Endothelial cell of umbilical vein (primary cell): ENCODE results near the gene RND1. TPM values are rescaled to one million over a fixed set of nuclear protein-coding genes. Genes with fewer than 3 reads are reported as not detected.

Experiments
- BruUV-seq: library from RNA; stranded (reverse); fragments of 400-500 nt; replicated peaks from 2 replicates; lab custom pipeline; 2021; lab: Mats Ljungman, UMichigan
- CTCF ChIA-PET: fragments of 300-600, 350-600 bp; sonication (Branson Sonifier 250); formaldehyde crosslinking; loops from one replicate; lab custom pipeline; 2021; ENCODE audit warnings: antibody characterized with exemption, inconsistent platforms; lab: Charles Lee
- POLR2A ChIA-PET: fragments of 300-600, 350-600 bp; sonication (Branson Sonifier 250); formaldehyde crosslinking; loops from one replicate; lab custom pipeline; 2021; ENCODE audit warnings: antibody characterized with exemption, inconsistent platforms; lab: Charles Lee
- DNase-seq: peaks from one replicate; pipeline ENCODE4 v3.0.0-alpha.2; 2011; ENCODE audit warnings: low read depth, low spot score
- FAIRE-seq: peaks from 2 replicates; lab custom pipeline; 2011; peaks lifted over from hg19 to GRCh38; lab: Jason Lieb, UNC
- H2AFZ ChIP-seq: 2 replicates; pipeline ENCODE4 v1.6.0; 2012; ENCODE audit warnings: low read depth, low read length, control low read depth, inconsistent platforms
- H3K27ac ChIP-seq: 2 replicates; pipeline ENCODE4 v1.5.1; 2011; ENCODE audit warnings: low read depth, mild to moderate bottlenecking, control low read depth, low read length, moderate library complexity; ENCODE audit not compliant: insufficient read depth
- H3K27me3 ChIP-seq, 2 experiments: 2 replicates each; pipeline versions ENCODE4 v1.6.0 to v1.6.1; 2011; ENCODE audit warnings: low read length in 2 of 2, mixed read lengths in 1 of 2; ENCODE audit not compliant: control insufficient read depth in 2 of 2, insufficient read depth in 2 of 2
- H3K36me3 ChIP-seq, 2 experiments: 2 replicates in 1 of 2; 3 replicates in 1 of 2; pipeline ENCODE4 v1.5.1; 2011; ENCODE audit warnings: low read length in 2 of 2, mild to moderate bottlenecking in 1 of 2, moderate library complexity in 1 of 2; ENCODE audit not compliant: control insufficient read depth in 2 of 2, insufficient read depth in 2 of 2; ENCODE audit errors: extremely low read depth in 1 of 2
- H3K4me1 ChIP-seq: 3 replicates; pipeline ENCODE4 v1.5.1; 2011; ENCODE audit warnings: mild to moderate bottlenecking, low read length; ENCODE audit not compliant: control insufficient read depth, insufficient read depth; ENCODE audit errors: extremely low read depth
- H3K4me2 ChIP-seq: 2 replicates; pipeline ENCODE4 v1.6.1; 2011; ENCODE audit warnings: low read length, control low read depth, mixed read lengths; ENCODE audit not compliant: insufficient read depth
- H3K4me3 ChIP-seq, 3 experiments: fragments of 200-600 bp in 1 of 3; sonication (generic), shearing (Covaris generic) in 1 of 3; replicated peaks in 1 of 3; 2 replicates each; pipeline ENCODE4 v1.5.1; 2011 to 2016; ENCODE audit warnings: control low read depth in 3 of 3, low read length in 3 of 3, mild to moderate bottlenecking in 2 of 3, inconsistent platforms in 1 of 3, low read depth in 1 of 3, moderate library complexity in 1 of 3; ENCODE audit not compliant: insufficient read depth in 1 of 3
- H3K79me2 ChIP-seq: 2 replicates; pipeline ENCODE4 v1.6.0; 2012; ENCODE audit warnings: low read length, inconsistent platforms; ENCODE audit not compliant: control insufficient read depth, insufficient read depth
- H3K9ac ChIP-seq: replicated peaks from 2 replicates; pipeline ENCODE3; 2011; ENCODE audit warnings: low read length, control low read depth; ENCODE audit not compliant: insufficient read depth; ENCODE audit errors: extremely low read depth
- H3K9me1 ChIP-seq: replicated peaks from 3 replicates; pipeline ENCODE4 v1.6.0; 2011; ENCODE audit warnings: mild to moderate bottlenecking, low read length; ENCODE audit not compliant: control insufficient read depth, insufficient read depth; ENCODE audit errors: extremely low read depth
- H3K9me3 ChIP-seq: replicated peaks from 2 replicates; pipeline ENCODE4 v1.5.1; 2012; ENCODE audit warnings: low read length, inconsistent platforms; ENCODE audit not compliant: control insufficient read depth, insufficient read depth
- H4K20me1 ChIP-seq: replicated peaks from 2 replicates; pipeline ENCODE3; 2011; ENCODE audit warnings: mild to moderate bottlenecking, low read length; ENCODE audit not compliant: control insufficient read depth, insufficient read depth; ENCODE audit errors: extremely low read depth
- EZH2 ChIP-seq: IDR thresholded peaks from 2 replicates; pipeline ENCODE4 v1.6.1; 2012; ENCODE audit warnings: borderline replicate concordance, low read depth, mild to moderate bottlenecking, moderate library complexity, low read length, inconsistent platforms; ENCODE audit not compliant: severe bottlenecking
- FOS ChIP-seq: IDR thresholded peaks from 2 replicates; pipeline ENCODE4 v1.6.1; 2011; ENCODE audit warnings: mild to moderate bottlenecking, low read length, moderate library complexity, borderline replicate concordance; ENCODE audit not compliant: insufficient read depth
- GATA2 ChIP-seq: IDR thresholded peaks from 2 replicates; pipeline ENCODE4 v1.7.0; 2011; ENCODE audit warnings: low read depth, mild to moderate bottlenecking, moderate library complexity, mixed read lengths, low read length; ENCODE audit not compliant: insufficient read length, insufficient read depth
- JUN ChIP-seq: IDR thresholded peaks from 2 replicates; pipeline ENCODE4 v1.6.1; 2011; ENCODE audit warnings: borderline replicate concordance, low read depth; ENCODE audit not compliant: insufficient read length, insufficient read depth
- MYC ChIP-seq: IDR thresholded peaks from one replicate; pipeline ENCODE4 v1.6.1; 2011; ENCODE audit warnings: mild to moderate bottlenecking, low read depth, low read length
- POLR2A ChIP-seq: IDR thresholded peaks from 2 replicates; pipeline ENCODE4 v1.6.1; 2012; ENCODE audit warnings: low read depth, mild to moderate bottlenecking, control low read depth, low read length
- POLR2AphosphoS5 ChIP-seq: IDR thresholded peaks from 2 replicates; pipeline ENCODE4 v1.6.1; 2012; ENCODE audit warnings: low read depth, mild to moderate bottlenecking, control low read depth, low read length, moderate library complexity; ENCODE audit not compliant: insufficient read depth
- dilution Hi-C: fragments of 300-500 bp; cut with MboI; formaldehyde crosslinking; loops from one replicate; pipeline ENCODE4 v1.15.0; 2019; ENCODE audit warnings: low sequenced_read_pairs; ENCODE audit not compliant: extremely low pct_ligation_motif_present
- intact Hi-C: fragments of 100-400 bp; cut with micrococcal nuclease; formaldehyde crosslinking; loops from one replicate; pipeline ENCODE4 v1.10.0; 2022
- polyA plus RNA-seq, 4 experiments: library from polyadenylated mRNA; depleted of rRNA in 3 of 4; stranded (reverse) in 3 of 4; unstranded in 1 of 4; fragments of >200 nt; gene quantifications; 2 replicates each; pipeline versions ENCODE4 v1.2.1 to v1.2.3, GENCODE V29; 2011 to 2012; ENCODE audit warnings: missing spikeins in 1 of 4
- total RNA-seq: library from RNA; stranded (reverse); gene quantifications from 2 replicates; pipeline ENCODE4 v1.2.3, GENCODE V29; 2021
- TF ChIP-seq, protein P1 (sequence below): IDR thresholded peaks from 2 replicates; pipeline ENCODE4 v1.6.1; 2011; ENCODE audit not compliant: insufficient read depth, insufficient read length
- TF ChIP-seq, protein P2 (sequence below), 2 donors: IDR thresholded peaks; 1 replicate in 1 of 2; 2 replicates in 1 of 2; pipeline ENCODE4 v1.5.1; 2011; ENCODE audit warnings: low read length in 2 of 2, mild to moderate bottlenecking in 2 of 2, moderate library complexity in 2 of 2, control low read depth in 1 of 2, inconsistent platforms in 1 of 2, low read depth in 1 of 2; ENCODE audit not compliant: insufficient read depth in 1 of 2; ENCODE audit errors: extremely low read depth in 1 of 2

RND1 gene
- total and polyA plus RNA-seq, 2 donors (not counting 3 experiments of a cell fraction or from before 2014, with no cell fraction given): 4.0 to 9.9 TPM

GRCh38 chr12:48824112-48824511, 41.6 kb downstream of the RND1 start:
- TF ChIP-seq GATA2 (no peak), POLR2A (no peak), POLR2AphosphoS5 (no peak), MYC (no peak), JUN (no peak), EZH2 (no peak), FOS (no peak)
- TF ChIP-seq, protein P1, sequence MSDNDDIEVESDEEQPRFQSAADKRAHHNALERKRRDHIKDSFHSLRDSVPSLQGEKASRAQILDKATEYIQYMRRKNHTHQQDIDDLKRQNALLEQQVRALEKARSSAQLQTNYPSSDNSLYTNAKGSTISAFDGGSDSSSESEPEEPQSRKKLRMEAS: no peak
- TF ChIP-seq, protein P2, sequence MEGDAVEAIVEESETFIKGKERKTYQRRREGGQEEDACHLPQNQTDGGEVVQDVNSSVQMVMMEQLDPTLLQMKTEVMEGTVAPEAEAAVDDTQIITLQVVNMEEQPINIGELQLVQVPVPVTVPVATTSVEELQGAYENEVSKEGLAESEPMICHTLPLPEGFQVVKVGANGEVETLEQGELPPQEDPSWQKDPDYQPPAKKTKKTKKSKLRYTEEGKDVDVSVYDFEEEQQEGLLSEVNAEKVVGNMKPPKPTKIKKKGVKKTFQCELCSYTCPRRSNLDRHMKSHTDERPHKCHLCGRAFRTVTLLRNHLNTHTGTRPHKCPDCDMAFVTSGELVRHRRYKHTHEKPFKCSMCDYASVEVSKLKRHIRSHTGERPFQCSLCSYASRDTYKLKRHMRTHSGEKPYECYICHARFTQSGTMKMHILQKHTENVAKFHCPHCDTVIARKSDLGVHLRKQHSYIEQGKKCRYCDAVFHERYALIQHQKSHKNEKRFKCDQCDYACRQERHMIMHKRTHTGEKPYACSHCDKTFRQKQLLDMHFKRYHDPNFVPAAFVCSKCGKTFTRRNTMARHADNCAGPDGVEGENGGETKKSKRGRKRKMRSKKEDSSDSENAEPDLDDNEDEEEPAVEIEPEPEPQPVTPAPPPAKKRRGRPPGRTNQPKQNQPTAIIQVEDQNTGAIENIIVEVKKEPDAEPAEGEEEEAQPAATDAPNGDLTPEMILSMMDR (IDR thresholded peaks at IDR 0.05; ENCODE audit: extremely low read depth in 1 of 2, insufficient read depth in 1 of 2, low read depth in 1 of 2, low read length in 2 of 2): no peak
- ChIA-PET POLR2A (no interaction called here), CTCF (interaction anchor here (1.2 to 1.4 kb wide), 2 partner anchors 29 to 71 kb away, joined by 3 read pairs; no protein-coding TSS in a partner anchor)
- Histone ChIP-seq H4K20me1 (no peaks in the 10 kb centered on the region), H3K27ac (no peak overlapping the region), H2AFZ (no peak overlapping the region), H3K9me3 (no peaks in the 10 kb centered on the region), H3K4me2 (no peak overlapping the region), H3K9me1 (no peaks in the 10 kb centered on the region), H3K9ac (no peak overlapping the region), H3K4me1 (no peaks in the 10 kb centered on the region), H3K79me2 (no peaks in the 10 kb centered on the region), H3K27me3 (no peaks in the 10 kb centered on the region), H3K36me3 (peaks cover 6 to 47% of the 10 kb centered on the region in 2 experiments), H3K4me3 (no peak overlapping the region)
- no peak for FAIRE-seq
- DNase-seq: no peak
- BruUV-seq: no TSS peak
- dilution Hi-C loops (no loop called here), intact Hi-C loops (no loop called here)
